ENCODE data around the gene NUAK2.

NUAK2 gene

GRCh38 chr1:205345761-205346160, 24.2 kb upstream of the NUAK2 start:
- DNase-seq, result no peak

GRCh38 chr1:205344066-205344928, 22.8 kb upstream of the NUAK2 start:
- peak; percentile 36 for DNase-seq

GRCh38 chr1:205343431-205344065, 22.0 kb upstream of the NUAK2 start:
- DNase-seq, result no peak

- DNase-seq, result no peak
Measured at GRCh38 chr1:205342986-205343385, 21.4 kb upstream of the NUAK2 start.

GRCh38 chr1:205340676-205341075, 19.1 kb upstream of the NUAK2 start:
- no peak for DNase-seq

GRCh38 chr1:205339717-205340116, 18.2 kb upstream of the NUAK2 start:
- no peak for DNase-seq

- no peak for DNase-seq
Measured at GRCh38 chr1:205339197-205339702, 17.7 kb upstream of the NUAK2 start.

- no peak for DNase-seq
Measured at GRCh38 chr1:205338011-205338410, 16.5 kb upstream of the NUAK2 start.

GRCh38 chr1:205337481-205337880, 15.9 kb upstream of the NUAK2 start:
- DNase-seq, result no peak

GRCh38 chr1:205335692-205336091, 14.1 kb upstream of the NUAK2 start:
- DNase-seq, result peak; percentile 83

- DNase-seq, result no peak
Measured at GRCh38 chr1:205332015-205332791, 10.7 kb upstream of the NUAK2 start.

GRCh38 chr1:205330150-205330549, 8.6 kb upstream of the NUAK2 start:
- DNase-seq, result no peak

- DNase-seq, result no peak
Measured at GRCh38 chr1:205329719-205330118, 8.2 kb upstream of the NUAK2 start.

GRCh38 chr1:205328476-205328875, 6.9 kb upstream of the NUAK2 start:
- DNase-seq, result no peak

- no peak for DNase-seq
Measured at GRCh38 chr1:205326812-205327466, 5.4 kb upstream of the NUAK2 start.

- peak; percentile 69 for DNase-seq
Measured at GRCh38 chr1:205325334-205325884, 3.9 kb upstream of the NUAK2 start.

- DNase-seq, result no peak
Measured at GRCh38 chr1:205324781-205325180, 3.2 kb upstream of the NUAK2 start.

GRCh38 chr1:205323794-205324193, 2.2 kb upstream of the NUAK2 start:
- no peak for DNase-seq

- no peak for DNase-seq
Measured at GRCh38 chr1:205321959-205322283, 376 bp upstream of the NUAK2 start.

GRCh38 chr1:205319081-205320018, 2.2 kb downstream of the NUAK2 start:
- peak; percentile 6 for DNase-seq

- DNase-seq, result peak; percentile 10
Measured at GRCh38 chr1:205318231-205318991, 3.1 kb downstream of the NUAK2 start.
